Mucosa of rectum (tissue), 2 donors: ENCODE results near the gene ELFN2.

Experiments
- H3K27ac ChIP-seq, 2 donors: one replicate each; pipeline ENCODE4 v1.7.0; 2013; ENCODE audit warnings: inconsistent platforms in 2 of 2, low read depth in 2 of 2, low read length in 2 of 2
- H3K27me3 ChIP-seq, 2 donors: one replicate each; pipeline ENCODE4 v1.7.0; 2013; ENCODE audit warnings: low read length in 2 of 2; ENCODE audit not compliant: control insufficient read depth in 2 of 2, insufficient read depth in 2 of 2
- H3K36me3 ChIP-seq, 2 donors: one replicate each; pipeline ENCODE4 v1.7.0; 2013; ENCODE audit warnings: low read length in 2 of 2; ENCODE audit not compliant: control insufficient read depth in 2 of 2, insufficient read depth in 2 of 2
- H3K4me1 ChIP-seq, 2 donors: one replicate each; pipeline ENCODE4 v1.7.0; 2013; ENCODE audit warnings: low read length in 2 of 2, mild to moderate bottlenecking in 1 of 2; ENCODE audit not compliant: control insufficient read depth in 2 of 2, insufficient read depth in 2 of 2
- H3K4me3 ChIP-seq, 2 donors: one replicate each; pipeline ENCODE4 v1.7.0; 2013; ENCODE audit warnings: low read length in 2 of 2
- H3K9ac ChIP-seq, 2 donors: one replicate each; pipeline ENCODE4 v1.7.0; 2013; ENCODE audit warnings: low read length in 2 of 2, low read depth in 1 of 2, mild to moderate bottlenecking in 1 of 2
- H3K9me3 ChIP-seq, 2 donors: one replicate each; pipeline ENCODE4 v1.7.0; 2013; ENCODE audit warnings: low read length in 2 of 2; ENCODE audit not compliant: control insufficient read depth in 2 of 2
- donor health status: healthy.
- donor health status: Normal muscosa, but diverticular disease.

ELFN2 gene

GRCh38 chr22:37440875-37441274 lies 13.6 kb upstream of the ELFN2 start:
- peaks cover 0 to 3% of the 10 kb centered on the region in 2 donors for H3K9me3 ChIP-seq
- no peak overlapping the region for H3K9ac ChIP-seq
- no peak overlapping the region for H3K4me3 ChIP-seq
- no peaks in the 10 kb centered on the region for H3K36me3 ChIP-seq
- peaks cover 0 to 3% of the 10 kb centered on the region in 2 donors for H3K27me3 ChIP-seq
- H3K4me1 ChIP-seq, result no peaks in the 10 kb centered on the region
- no peak overlapping the region for H3K27ac ChIP-seq

DNA sequence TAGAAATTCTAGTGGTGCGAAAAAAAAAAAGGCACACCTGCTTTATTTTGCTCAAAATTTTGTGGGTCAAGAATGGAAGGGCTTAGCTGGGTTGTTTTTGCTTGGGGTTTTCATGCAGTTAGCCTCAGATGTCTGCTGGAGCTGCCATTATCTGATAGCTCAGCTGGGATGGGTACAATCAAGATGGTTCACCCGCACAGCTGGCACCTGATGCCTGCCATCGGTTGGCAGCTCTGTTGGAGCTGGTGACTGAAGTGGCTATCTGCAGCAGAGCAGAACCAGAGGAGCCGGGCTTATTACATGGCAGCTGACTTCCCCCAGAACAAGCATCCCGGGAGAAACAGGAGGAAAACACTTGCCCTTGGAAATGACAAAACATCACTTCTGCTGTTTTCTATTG lies 12.1 kb upstream of the ELFN2 start:
- Histone ChIP-seq H3K9me3 (peaks cover 0 to 3% of the 10 kb centered on the region in 2 donors), H3K27me3 (peaks cover 0 to 3% of the 10 kb centered on the region in 2 donors), H3K4me3 (no peak overlapping the region), H3K27ac (no peak overlapping the region), H3K9ac (no peak overlapping the region), H3K4me1 (no peaks in the 10 kb centered on the region), H3K36me3 (no peaks in the 10 kb centered on the region)

DNA sequence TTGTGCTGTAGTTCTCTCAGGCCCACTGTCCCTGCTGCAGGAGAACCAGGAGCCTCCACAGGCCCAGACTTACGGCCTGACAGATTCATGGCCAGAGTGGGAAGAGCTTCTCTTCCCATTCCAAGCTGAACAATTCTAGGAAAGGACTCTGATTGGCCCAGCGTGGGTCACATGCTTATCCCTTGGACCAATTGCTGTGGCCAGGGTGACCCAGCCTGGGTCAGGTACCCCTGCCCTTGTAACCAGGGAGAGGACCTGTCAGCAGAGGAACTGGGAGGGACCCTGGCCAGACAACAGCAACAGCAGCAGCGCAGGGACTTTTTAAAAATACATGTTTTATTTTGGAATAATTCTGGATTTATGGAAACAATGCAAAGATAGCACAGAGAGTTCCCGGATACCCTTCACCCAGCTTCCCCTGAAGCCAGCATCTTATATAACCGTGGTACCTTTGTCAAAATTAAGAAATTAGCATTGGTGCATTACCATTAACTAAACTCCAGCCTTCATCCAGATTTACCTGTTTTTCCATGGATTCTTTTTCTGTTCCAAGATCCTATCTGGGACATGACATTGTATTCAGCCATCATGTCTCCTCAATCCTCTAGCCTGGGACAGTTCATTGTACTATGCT lies 8.8 kb upstream of the ELFN2 start:
- Histone ChIP-seq H3K4me3 (no peak overlapping the region), H3K9ac (no peak overlapping the region), H3K4me1 (no peaks in the 10 kb centered on the region), H3K9me3 (peaks cover 0 to 3% of the 10 kb centered on the region in 2 donors), H3K36me3 (no peaks in the 10 kb centered on the region), H3K27ac (no peak overlapping the region), H3K27me3 (peaks cover 5 to 14% of the 10 kb centered on the region in 2 donors)

DNA sequence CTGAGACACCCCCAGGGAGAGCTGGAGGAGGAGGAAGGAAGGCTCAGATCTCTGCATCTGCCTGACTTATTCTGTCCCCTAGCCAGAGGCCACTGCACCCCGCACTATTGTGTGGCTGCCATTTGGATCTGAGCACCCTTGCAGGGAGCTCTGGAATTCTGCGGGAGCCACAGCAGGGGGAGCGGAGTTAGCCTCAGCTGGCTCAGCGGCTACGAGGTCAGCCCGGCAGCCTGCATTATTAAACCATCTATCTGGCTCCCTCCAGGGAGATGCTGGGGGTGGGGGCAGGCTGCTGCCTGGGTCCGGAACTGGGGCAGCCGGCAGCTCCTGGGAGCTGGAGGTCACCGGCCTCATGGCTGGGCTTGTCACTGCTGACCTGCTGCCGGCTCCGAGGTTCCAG lies 6.5 kb upstream of the ELFN2 start:
- Histone ChIP-seq H3K36me3 (no peaks in the 10 kb centered on the region), H3K9ac (no peak overlapping the region), H3K27me3 (peaks cover 21 to 30% of the 10 kb centered on the region in 2 donors), H3K4me3 (no peak overlapping the region), H3K9me3 (no peaks in the 10 kb centered on the region), H3K4me1 (no peaks in the 10 kb centered on the region), H3K27ac (no peak overlapping the region)

- no peaks in the 10 kb centered on the region for H3K9me3 ChIP-seq
- no peaks in the 10 kb centered on the region for H3K4me1 ChIP-seq
- peaks cover 32 to 41% of the 10 kb centered on the region in 2 donors for H3K27me3 ChIP-seq
- no peak overlapping the region for H3K4me3 ChIP-seq
- no peak overlapping the region for H3K27ac ChIP-seq
- H3K9ac ChIP-seq, result no peak overlapping the region
- no peaks in the 10 kb centered on the region for H3K36me3 ChIP-seq
Measured at GRCh38 chr22:37432708-37433054, 5.4 kb upstream of the ELFN2 start.

- H3K9ac ChIP-seq, result no peak overlapping the region
- peaks cover 0 to under 1% of the 10 kb centered on the region in 2 donors for H3K4me1 ChIP-seq
- H3K4me3 ChIP-seq, result no peak overlapping the region
- H3K36me3 ChIP-seq, result no peaks in the 10 kb centered on the region
- H3K9me3 ChIP-seq, result no peaks in the 10 kb centered on the region
- no peak overlapping the region for H3K27ac ChIP-seq
- peaks cover 33 to 41% of the 10 kb centered on the region in 2 donors for H3K27me3 ChIP-seq
Measured at GRCh38 chr22:37431801-37432707, 4.8 kb upstream of the ELFN2 start.

DNA sequence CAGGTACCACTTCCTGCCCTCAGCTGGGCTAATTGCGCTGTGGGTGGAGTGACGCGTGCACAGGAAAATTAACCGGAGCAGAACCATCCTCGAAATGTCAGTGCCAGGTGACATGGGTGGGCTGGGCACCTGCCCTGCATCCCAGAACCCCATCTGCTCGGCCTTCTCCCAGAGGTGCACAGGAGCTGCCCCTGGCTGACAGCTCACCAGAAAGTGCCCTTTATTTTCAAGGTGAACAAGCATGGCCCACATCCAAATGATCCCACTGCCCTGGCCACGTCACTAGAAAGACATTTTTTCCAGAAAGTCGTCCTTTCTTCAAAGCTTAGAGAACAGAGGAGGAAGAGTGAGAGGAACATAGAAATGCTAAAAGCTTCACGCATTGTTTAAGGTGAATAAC lies 4.1 kb upstream of the ELFN2 start:
- Histone ChIP-seq H3K4me1 (peaks cover 0 to 2% of the 10 kb centered on the region in 2 donors), H3K9me3 (no peaks in the 10 kb centered on the region), H3K4me3 (no peak overlapping the region), H3K36me3 (no peaks in the 10 kb centered on the region), H3K9ac (no peak overlapping the region), H3K27ac (no peak overlapping the region), H3K27me3 (peaks cover 40 to 41% of the 10 kb centered on the region in 2 donors)

DNA sequence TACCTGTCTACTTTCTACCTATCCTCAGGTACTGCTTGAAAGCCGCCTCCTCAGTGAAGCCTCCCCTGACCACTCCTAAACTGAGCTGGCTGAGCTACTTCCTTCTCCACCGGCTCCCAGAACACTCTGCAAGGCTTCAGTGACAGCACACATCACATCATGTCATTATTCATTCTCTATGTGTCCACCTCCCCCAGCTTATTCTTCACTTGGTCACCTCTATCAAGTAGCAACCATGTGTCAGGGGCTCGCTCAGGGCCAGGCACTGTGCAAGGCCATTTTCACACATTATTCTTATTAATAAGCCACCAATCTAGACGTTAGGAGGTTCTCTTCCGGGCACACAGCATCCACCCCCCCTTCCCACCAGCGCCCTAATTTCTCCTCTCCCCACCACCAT lies 3.7 kb upstream of the ELFN2 start:
- no peak overlapping the region for H3K27ac ChIP-seq
- H3K9me3 ChIP-seq, result no peaks in the 10 kb centered on the region
- no peaks in the 10 kb centered on the region for H3K36me3 ChIP-seq
- peaks cover 0 to 2% of the 10 kb centered on the region in 2 donors for H3K4me1 ChIP-seq
- peaks cover 44 to 46% of the 10 kb centered on the region in 2 donors for H3K27me3 ChIP-seq
- H3K4me3 ChIP-seq, result no peak overlapping the region
- no peak overlapping the region for H3K9ac ChIP-seq

DNA sequence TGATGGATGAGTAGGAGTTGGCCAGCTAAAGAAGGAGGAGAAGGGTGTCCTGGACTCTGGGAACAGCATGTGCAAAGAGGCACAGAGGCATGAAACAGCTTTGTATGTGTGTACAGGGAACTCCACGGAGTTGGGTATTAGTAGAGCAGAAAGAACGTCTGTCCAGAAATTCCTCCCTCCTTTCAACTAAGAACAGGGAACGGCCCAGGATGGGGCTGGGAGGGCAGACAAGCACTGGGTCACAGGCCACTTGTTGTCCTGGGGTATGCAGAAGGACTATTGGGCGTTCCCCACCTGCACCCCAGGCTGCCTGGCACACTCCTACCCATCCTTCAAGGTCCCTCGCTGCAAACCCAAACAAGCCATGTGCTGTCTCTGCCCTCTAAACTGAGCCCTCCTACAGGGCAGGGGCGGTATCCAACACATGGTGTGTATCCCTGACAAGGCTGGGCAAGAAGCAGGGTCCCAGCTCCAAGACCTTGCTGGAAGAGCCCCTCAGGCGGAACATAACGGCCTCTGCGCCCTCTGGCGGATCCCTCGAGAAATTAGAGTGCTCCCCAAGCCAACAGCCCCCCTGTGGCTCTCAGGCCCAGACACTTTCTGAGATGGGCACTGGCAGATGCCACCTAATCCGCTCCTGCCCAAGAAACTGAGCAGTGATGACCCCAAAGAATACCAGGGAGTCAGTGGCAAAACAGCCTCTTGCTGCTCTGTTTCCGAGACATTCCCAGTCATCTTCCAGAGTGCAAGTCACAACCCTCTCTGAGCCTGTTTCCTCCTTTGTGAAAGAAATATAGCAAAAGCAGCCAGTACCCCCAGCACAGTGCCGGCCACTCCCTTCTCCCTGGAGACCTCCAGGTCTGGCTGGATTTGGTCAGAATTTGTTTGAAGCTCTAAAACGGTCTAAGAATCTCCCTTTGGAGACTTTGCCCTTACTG lies 1.6 kb upstream of the ELFN2 start:
- Histone ChIP-seq H3K4me3 (no peak overlapping the region), H3K9me3 (no peaks in the 10 kb centered on the region), H3K9ac (no peak overlapping the region), H3K27me3 (peaks cover 56 to 64% of the 10 kb centered on the region in 2 donors), H3K27ac (no peak overlapping the region), H3K36me3 (no peaks in the 10 kb centered on the region), H3K4me1 (peaks cover 0 to 2% of the 10 kb centered on the region in 2 donors)
